ENCODE results near the gene FAM181B.
A peak's percentile ranks its signal among the peaks of the same experiment; 100 is the strongest.

The FAM181B gene

DNA sequence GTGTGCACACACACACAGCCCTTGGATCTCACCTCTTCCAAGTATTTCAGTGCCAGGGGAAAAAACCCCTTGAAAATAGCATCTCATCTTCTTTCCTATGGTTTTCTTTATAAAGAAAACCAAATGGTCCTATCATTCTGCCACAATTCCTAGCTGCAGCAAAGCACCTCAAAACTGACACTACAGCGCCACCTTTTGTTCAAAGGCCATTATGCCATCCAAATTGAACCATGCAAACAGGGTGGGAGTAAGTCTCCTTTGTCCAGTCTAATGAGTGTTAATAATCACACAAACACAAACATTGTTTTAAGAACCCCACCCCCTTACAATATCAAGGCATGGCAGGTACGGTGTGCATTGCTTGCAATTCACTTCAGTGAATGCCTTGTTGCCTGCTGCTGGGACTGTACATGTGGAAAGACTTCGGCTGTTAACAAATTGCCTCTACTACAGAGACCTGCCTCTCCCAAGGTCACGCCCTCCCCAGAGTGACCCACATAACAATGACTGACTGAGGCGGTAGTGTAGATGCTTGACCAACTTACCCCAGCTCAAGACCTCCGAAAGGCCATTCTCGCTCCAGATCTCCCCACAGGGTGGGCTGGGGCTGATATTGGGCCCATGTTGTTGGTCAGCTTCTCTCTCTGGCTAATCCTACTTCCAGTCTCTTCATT, 31.7 kb downstream of the FAM181B start:
- no peak overlapping the region for H3K4me3 ChIP-seq (ENCODE audit: low read depth, low read length)
- TF ChIP-seq, protein P1, sequence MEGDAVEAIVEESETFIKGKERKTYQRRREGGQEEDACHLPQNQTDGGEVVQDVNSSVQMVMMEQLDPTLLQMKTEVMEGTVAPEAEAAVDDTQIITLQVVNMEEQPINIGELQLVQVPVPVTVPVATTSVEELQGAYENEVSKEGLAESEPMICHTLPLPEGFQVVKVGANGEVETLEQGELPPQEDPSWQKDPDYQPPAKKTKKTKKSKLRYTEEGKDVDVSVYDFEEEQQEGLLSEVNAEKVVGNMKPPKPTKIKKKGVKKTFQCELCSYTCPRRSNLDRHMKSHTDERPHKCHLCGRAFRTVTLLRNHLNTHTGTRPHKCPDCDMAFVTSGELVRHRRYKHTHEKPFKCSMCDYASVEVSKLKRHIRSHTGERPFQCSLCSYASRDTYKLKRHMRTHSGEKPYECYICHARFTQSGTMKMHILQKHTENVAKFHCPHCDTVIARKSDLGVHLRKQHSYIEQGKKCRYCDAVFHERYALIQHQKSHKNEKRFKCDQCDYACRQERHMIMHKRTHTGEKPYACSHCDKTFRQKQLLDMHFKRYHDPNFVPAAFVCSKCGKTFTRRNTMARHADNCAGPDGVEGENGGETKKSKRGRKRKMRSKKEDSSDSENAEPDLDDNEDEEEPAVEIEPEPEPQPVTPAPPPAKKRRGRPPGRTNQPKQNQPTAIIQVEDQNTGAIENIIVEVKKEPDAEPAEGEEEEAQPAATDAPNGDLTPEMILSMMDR (IDR thresholded peaks at IDR 0.05; ENCODE audit: low read depth, low read length), result 0 out of 2 replicates have a peak, but pooled peaks have one; percentile 21

DNA sequence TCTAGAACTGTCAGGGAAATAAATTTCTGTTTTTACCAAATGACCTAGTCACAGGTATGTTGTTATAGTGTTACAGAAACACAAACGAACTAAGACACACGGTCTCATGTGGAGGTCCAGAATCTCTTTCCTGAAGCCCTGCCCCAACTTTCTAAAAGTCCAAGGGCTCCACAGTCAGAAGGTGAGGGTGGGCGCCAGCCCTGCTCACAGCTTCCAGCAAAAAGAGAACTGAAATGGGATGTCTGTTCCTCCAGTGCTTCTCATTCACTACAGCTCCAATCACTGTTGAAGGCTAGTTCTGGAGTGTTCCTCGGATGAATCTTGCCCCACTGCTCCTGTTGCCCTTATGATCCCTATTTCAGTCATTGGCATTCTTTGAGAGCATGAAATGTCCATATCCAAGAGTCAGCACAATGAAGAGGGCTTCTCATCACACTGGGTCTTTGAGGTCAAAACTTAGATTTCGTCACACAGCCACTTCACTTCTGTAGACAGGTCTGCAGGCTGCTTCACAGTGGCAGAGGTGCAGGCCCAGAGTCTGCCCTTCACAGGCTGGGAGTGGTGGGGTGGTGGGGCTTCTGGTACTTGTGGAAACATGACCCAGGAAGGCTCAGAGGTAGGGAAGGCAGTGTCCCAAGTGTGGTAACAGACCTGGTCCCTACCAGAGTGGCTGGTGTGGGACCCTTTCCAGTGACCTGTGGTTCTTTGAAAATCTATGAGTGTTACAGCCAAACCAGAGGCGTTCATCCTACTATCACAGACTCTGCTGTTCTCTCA, 34.9 kb downstream of the FAM181B start:
- TF ChIP-seq, protein P1 (IDR thresholded peaks at IDR 0.05; ENCODE audit: low read depth, low read length), result no peak
- H3K4me3 ChIP-seq (ENCODE audit: low read depth, low read length), result no peak overlapping the region

DNA sequence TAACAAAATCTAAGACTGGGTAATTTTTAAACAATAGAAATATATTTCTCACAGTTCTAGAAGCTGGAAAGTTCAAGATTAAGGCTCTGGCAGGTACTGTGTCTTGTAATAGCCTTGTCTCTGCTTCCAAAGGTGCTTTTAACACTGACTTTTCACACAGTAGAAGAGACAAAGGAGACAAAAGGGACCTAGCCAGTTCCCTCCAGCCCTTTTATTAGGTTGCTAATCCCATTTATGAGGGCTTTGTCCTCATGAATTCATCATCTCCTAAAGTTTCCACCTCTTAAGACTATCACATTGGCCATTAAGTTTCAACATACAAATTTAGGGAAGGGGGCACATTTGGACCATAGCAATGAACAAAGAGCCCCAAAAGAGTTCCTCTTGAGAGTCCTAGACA, 40.7 kb downstream of the FAM181B start:
- no peak overlapping the region for H3K4me3 ChIP-seq (ENCODE audit: low read depth, low read length)
- TF ChIP-seq, protein P1 (IDR thresholded peaks at IDR 0.05; ENCODE audit: low read depth, low read length), result no peak

DNA sequence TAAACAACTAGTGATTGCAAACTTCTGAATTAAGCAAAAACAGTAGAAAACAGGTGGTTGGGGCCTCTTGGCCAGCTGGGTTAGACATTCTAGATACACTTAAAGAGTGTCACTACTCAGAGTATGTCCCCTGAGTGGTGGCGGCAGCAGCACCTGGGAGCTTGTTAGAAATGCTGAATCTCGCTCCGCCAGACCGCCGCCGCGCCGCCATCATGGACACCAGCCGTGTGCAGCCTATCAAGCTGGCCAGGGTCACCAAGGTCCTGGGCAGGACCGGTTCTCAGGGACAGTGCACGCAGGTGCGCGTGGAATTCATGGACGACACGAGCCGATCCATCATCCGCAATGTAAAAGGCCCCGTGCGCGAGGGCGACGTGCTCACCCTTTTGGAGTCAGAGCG, 44.3 kb downstream of the FAM181B start:
- peak overlapping the region; percentile 35; the same call in 1 of the 2 replicates for H3K4me3 ChIP-seq (ENCODE audit: low read depth, low read length)

DNA sequence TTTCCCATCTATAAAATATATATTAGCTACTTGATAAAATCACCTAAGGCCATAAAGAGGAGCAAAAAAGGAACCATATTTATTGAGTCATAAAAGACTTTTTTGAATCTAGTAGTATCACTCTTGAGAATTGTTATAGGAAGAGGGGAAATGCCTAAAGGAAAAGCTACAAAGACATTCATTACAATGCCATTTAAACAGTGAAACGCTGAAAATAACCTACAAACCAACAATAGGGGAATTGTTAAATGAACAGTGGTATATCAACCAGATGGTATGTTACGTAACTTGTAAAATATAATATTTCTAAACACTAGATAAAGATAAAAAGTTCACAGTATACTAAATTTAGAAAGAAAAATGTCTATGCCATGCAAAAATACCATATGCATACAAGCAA, 47.5 kb downstream of the FAM181B start:
- no peak overlapping the region for H3K4me3 ChIP-seq (ENCODE audit: low read depth, low read length)
- TF ChIP-seq, protein P1 (IDR thresholded peaks at IDR 0.05; ENCODE audit: low read depth, low read length), result no peak

DNA sequence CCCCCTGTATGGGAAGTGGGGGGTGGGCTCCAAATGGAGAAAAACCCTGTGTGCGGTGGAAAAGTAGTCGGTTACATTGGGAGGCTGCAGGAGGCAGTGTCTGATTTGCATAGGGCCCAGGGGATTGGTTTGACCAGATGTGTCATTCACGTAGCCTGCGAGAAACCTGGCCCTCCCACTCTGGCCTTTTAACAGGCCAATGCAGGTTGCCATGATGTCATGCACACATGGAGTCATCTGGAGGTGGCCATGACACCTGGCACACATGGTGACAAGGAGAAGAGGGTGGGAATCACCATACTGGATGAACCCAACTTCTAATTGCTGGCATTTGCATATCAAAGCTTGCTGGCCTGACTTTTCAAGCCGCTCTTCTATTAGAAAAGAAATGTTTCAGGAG, 50.6 kb downstream of the FAM181B start:
- H3K4me3 ChIP-seq (ENCODE audit: low read depth, low read length), result no peak overlapping the region
- TF ChIP-seq, protein P1 (IDR thresholded peaks at IDR 0.05; ENCODE audit: low read depth, low read length), result no peak

DNA sequence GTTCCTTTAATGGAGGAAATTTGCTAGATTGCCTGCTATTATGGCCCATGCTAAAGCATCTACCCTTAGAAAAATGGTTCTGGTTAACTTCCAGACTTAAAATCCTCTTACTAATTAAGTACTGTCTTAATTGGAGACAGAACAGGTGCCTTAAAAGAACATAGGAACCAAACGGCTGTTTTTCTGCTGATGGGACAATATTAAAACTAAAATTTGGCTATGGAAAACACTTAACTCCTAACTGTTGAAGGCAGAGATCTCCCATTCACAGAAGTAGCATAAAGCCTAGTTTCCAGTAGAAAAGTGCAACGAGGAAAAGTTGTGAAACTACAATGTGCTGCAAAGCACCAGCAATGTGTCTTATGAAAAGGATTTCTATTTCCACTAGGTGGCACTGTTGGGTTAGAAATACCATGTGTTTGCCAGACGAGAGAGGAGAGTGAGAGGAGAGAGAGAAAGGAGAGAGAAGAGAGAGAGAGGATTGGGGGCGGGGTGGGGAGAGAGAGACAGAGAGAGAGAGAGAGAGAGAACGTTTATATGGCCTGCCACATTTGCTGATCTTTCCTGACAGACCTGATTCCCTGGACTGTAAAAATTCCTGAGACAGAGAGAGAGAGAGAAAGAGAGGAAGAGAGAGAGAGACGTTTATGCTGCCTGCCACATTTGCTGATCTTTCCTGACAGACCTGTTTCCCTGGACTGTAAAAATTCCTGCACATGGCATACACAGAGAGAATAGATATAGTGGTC, 51.5 kb downstream of the FAM181B start:
- TF ChIP-seq, protein P1 (IDR thresholded peaks at IDR 0.05; ENCODE audit: low read depth, low read length), result peak; percentile 48
- H3K4me3 ChIP-seq (ENCODE audit: low read depth, low read length), result no peak overlapping the region

Measured in WI38 (cell line).